Activated naive CD4-positive, alpha-beta T cell treated with anti-CD3 and anti-CD28 coated beads, Interleukin-2, amount 10 ng/mL, durations not matched to agents 7 days and 5 days (primary cell): ENCODE results near the gene C9orf78.

ENCODE experiments used
- CTCF ChIA-PET: fragments of 350-600 bp; sonication (Branson Sonifier 250); formaldehyde crosslinking; loops from one replicate; lab custom pipeline; 2021; ENCODE audit warnings: antibody characterized with exemption; lab: Charles Lee
- DNase-seq: peaks from one replicate; pipeline ENCODE4 v3.0.0-alpha.2; 2020
- H3K27ac Mint-ChIP-seq: one replicate; pipeline ENCODE4 v1.8.0; 2021; ENCODE audit warnings: mild to moderate bottlenecking, moderate library complexity, mixed read lengths
- H3K27me3 Mint-ChIP-seq: one replicate; pipeline ENCODE4 v1.8.0; 2021; ENCODE audit warnings: mild to moderate bottlenecking, mixed read lengths
- H3K36me3 Mint-ChIP-seq: one replicate; pipeline ENCODE4 v1.8.0; 2021; ENCODE audit warnings: mixed read lengths
- H3K4me1 Mint-ChIP-seq: one replicate; pipeline ENCODE4 v1.8.0; 2021; ENCODE audit warnings: mixed read lengths
- H3K4me3 Mint-ChIP-seq: one replicate; pipeline ENCODE4 v1.8.0; 2021; ENCODE audit warnings: mild to moderate bottlenecking, moderate library complexity, mixed read lengths
- H3K9me3 Mint-ChIP-seq: one replicate; pipeline ENCODE4 v1.8.0; 2021; ENCODE audit warnings: mixed read lengths

Gene C9orf78

GRCh38 chr9:129778469-129778868 lies 56.6 kb downstream of the C9orf78 start:
- CTCF ChIA-PET = interaction anchor here (3.9 kb wide), 1 partner anchor 41 kb away, joined by 30 read pairs; no protein-coding TSS in a partner anchor
- DNase-seq = no peak
- H3K27ac Mint-ChIP-seq = no peak overlapping the region
- peaks cover 13% of the 10 kb centered on the region for H3K4me1 Mint-ChIP-seq
- no peak overlapping the region for H3K4me3 Mint-ChIP-seq
- no peaks in the 10 kb centered on the region for H3K36me3 Mint-ChIP-seq
- peaks cover 69% of the 10 kb centered on the region for H3K27me3 Mint-ChIP-seq
- no peaks in the 10 kb centered on the region for H3K9me3 Mint-ChIP-seq

GRCh38 chr9:129777769-129778130 lies 57.3 kb downstream of the C9orf78 start:
- H3K4me1 Mint-ChIP-seq = peaks cover 13% of the 10 kb centered on the region
- CTCF ChIA-PET = interaction anchor here (0.8 to 3.9 kb wide), 5 partner anchors 9 to 464 kb away, joined by 3 to 30 read pairs (median 3); no protein-coding TSS in a partner anchor
- H3K4me3 Mint-ChIP-seq = no peak overlapping the region
- no peaks in the 10 kb centered on the region for H3K36me3 Mint-ChIP-seq
- H3K27ac Mint-ChIP-seq = no peak overlapping the region
- DNase-seq = no peak
- H3K27me3 Mint-ChIP-seq = peaks cover 66% of the 10 kb centered on the region
- H3K9me3 Mint-ChIP-seq = no peaks in the 10 kb centered on the region
